ENCODE results near the gene NRIP1. TPM values are rescaled to one million over a fixed set of nuclear protein-coding genes. Genes with fewer than 3 reads are reported as not detected.

NRIP1 gene
- total and polyA plus RNA-seq, 2 of the 13 experiments (the other 11 are each of a cell fraction or from before 2014, with no cell fraction given): 21.0 to 69.0 TPM

GRCh38 chr21:14942801-14943490, 121.9 kb downstream of the NRIP1 start (continued):
- TF ChIP-seq ZNF24 (IDR thresholded peaks at IDR 0.05) (peak; percentile 53; the same call in 1 of the 2 replicates), ZNF251 (CRISPR knock-in tag; IDR thresholded peaks at IDR 0.05) (no peak), TBX2 (CRISPR knock-in tag; IDR thresholded peaks at IDR 0.05; ENCODE audit: borderline replicate concordance) (peak; percentile 60), ZNF549 (CRISPR knock-in tag; IDR thresholded peaks at IDR 0.05) (no peak), FOSL1 (CRISPR knock-in tag; IDR thresholded peaks at IDR 0.05; ENCODE audit: borderline replicate concordance) (no peak), MED13 (CRISPR knock-in tag; IDR thresholded peaks at IDR 0.05) (peak; percentile 86; the same call in 1 of the 2 replicates), CHD2 (IDR thresholded peaks at IDR 0.05; ENCODE audit: low read depth, low read length) (no peak), SMARCC2 (IDR thresholded peaks at IDR 0.05) (no peak), KDM6A (CRISPR knock-in tag; IDR thresholded peaks at IDR 0.05; ENCODE audit: low read depth) (peak; percentile 56), GLMP (CRISPR knock-in tag; IDR thresholded peaks at IDR 0.05; ENCODE audit: borderline replicate concordance) (no peak), TP53 (CRISPR knock-in tag; conservative IDR thresholded peaks at IDR 0.05) (no peak), ZNF609 (CRISPR knock-in tag; IDR thresholded peaks at IDR 0.05; ENCODE audit: borderline replicate concordance) (peak; percentile 99), NFYB (CRISPR knock-in tag; IDR thresholded peaks at IDR 0.05) (0 out of 2 replicates have a peak, but pooled peaks have one; percentile 21), HMG20A (CRISPR knock-in tag; IDR thresholded peaks at IDR 0.05; ENCODE audit: borderline replicate concordance) (peak; percentile 98), RARA (CRISPR knock-in tag; IDR thresholded peaks at IDR 0.05) (peak; percentile 99), ZNF776 (CRISPR knock-in tag; IDR thresholded peaks at IDR 0.05) (no peak), CREM (IDR thresholded peaks at IDR 0.05) (peak; percentile 97), CREM (CRISPR knock-in tag; IDR thresholded peaks at IDR 0.05) (no peak), SOX13 (IDR thresholded peaks at IDR 0.05) (peak; percentile 79; the same call in 1 of the 2 replicates), SOX13 (CRISPR knock-in tag; conservative IDR thresholded peaks at IDR 0.05 in 1 of 2, IDR thresholded peaks at IDR 0.05 in 1 of 2) (peak in 1 of 2 experiments; percentile 91; a peak in 2 of 4 replicates), NCOR1 (IDR thresholded peaks at IDR 0.05; ENCODE audit: borderline replicate concordance, low read length) (peak; percentile 99), PCBP2 (optimal IDR thresholded peaks at IDR 0.05; ENCODE audit: low read depth, low read length, poor library complexity, severe bottlenecking) (no peak), NFKB2 (CRISPR knock-in tag; IDR thresholded peaks at IDR 0.05; ENCODE audit: borderline replicate concordance) (no peak), TBX3 (IDR thresholded peaks at IDR 0.05; ENCODE audit: borderline replicate concordance) (peak; percentile 93)

All from HepG2 (cell line).